Activated CD8-positive, alpha-beta T cell treated with anti-CD3 and anti-CD28 coated beads for 36 hours (primary cell): ENCODE results near the gene MARF1. TPM values are rescaled to one million over a fixed set of nuclear protein-coding genes. Genes with fewer than 3 reads are reported as not detected.

ENCODE experiments used
- ATAC-seq: fragments of 200-7000 bp; cut with Tn5 transposase; one replicate; pipeline ENCODE4 v1.10.0; 2021; ENCODE audit warnings: mild to moderate bottlenecking, moderate library complexity
- CTCF ChIA-PET: fragments of 350-600 bp; sonication (Branson Sonifier 250); formaldehyde crosslinking; loops from one replicate; lab custom pipeline; 2021; ENCODE audit warnings: antibody characterized with exemption; lab: Charles Lee
- POLR2A ChIA-PET: fragments of 350-600 bp; sonication (Branson Sonifier 250); formaldehyde crosslinking; loops from one replicate; lab custom pipeline; 2021; ENCODE audit warnings: antibody characterized with exemption; lab: Charles Lee
- DNase-seq: peaks from one replicate; pipeline ENCODE4 v3.0.0-alpha.2; 2020
- H3K27ac Mint-ChIP-seq: one replicate; pipeline ENCODE4 v1.8.0; 2021; ENCODE audit warnings: mild to moderate bottlenecking, mixed read lengths
- H3K27me3 Mint-ChIP-seq: one replicate; pipeline ENCODE4 v1.8.0; 2021; ENCODE audit warnings: mixed read lengths
- H3K36me3 Mint-ChIP-seq: one replicate; pipeline ENCODE4 v1.8.0; 2021; ENCODE audit warnings: low read depth, mixed read lengths
- H3K4me1 Mint-ChIP-seq: one replicate; pipeline ENCODE4 v1.8.0; 2021; ENCODE audit warnings: low read depth, mixed read lengths
- H3K4me3 Mint-ChIP-seq: one replicate; pipeline ENCODE4 v1.8.0; 2021; ENCODE audit warnings: mild to moderate bottlenecking, moderate library complexity, mixed read lengths
- H3K9me3 Mint-ChIP-seq: one replicate; pipeline ENCODE4 v1.8.0; 2021; ENCODE audit warnings: mixed read lengths
- CTCF ChIP-seq: fragments of 200-600 bp; IDR thresholded peaks from one replicate; pipeline ENCODE4 v1.8.0; 2022; ENCODE audit warnings: antibody characterized with exemption, mild to moderate bottlenecking
- intact Hi-C: fragments of 100-400 bp; cut with micrococcal nuclease; formaldehyde crosslinking; loops from one replicate; pipeline ENCODE4 v1.10.0; 2022
- total RNA-seq, 2 experiments: library from RNA; stranded (reverse); gene quantifications; one replicate each; pipeline ENCODE4 v1.2.3, GENCODE V29; 2021

MARF1 gene
- total RNA-seq, 2 experiments from 2014 or later: 55.7 to 56.0 TPM

GRCh38 chr16:15631730-15632409 is 11.1 kb downstream of the MARF1 start:
- TF ChIP-seq CTCF: no peak
- intact Hi-C loops: no loop called here
- ChIA-PET CTCF (interaction anchor here (1.0 to 2.0 kb wide), 2 partner anchors 74 to 204 kb away, joined by 3 to 4 read pairs; no protein-coding TSS in a partner anchor), POLR2A (interaction anchor here (0.8 to 1.1 kb wide), 2 partner anchors 10 to 21 kb away, joined by 3 to 5 read pairs; no protein-coding TSS in a partner anchor)
- Mint-ChIP-seq H3K27me3 (no peaks in the 10 kb centered on the region), H3K27ac (peak overlapping the region; percentile 59), H3K9me3 (no peaks in the 10 kb centered on the region), H3K4me3 (no peak overlapping the region), H3K36me3 (peaks cover 60% of the 10 kb centered on the region), H3K4me1 (peaks cover 33% of the 10 kb centered on the region)
- ATAC-seq (no peak), DNase-seq (no peak)

DNA sequence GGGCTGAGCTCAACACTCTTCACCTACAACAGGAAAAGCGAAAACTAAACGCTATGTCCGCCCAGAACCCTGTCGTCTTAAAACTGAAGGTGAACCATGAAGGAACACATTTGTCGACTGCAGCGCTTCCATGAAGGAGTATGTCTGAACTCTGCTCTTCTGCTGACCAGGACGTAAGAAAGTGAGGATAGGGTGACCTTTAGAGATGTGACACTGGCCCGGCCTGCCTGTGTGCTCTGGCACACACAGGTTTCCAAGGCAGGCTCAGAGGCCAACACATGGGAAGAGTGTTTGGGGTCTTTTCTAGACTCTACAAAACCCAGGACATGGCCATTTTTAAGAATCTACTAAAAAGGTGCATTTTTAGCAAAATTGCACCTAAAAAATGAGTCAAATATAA is 21.1 kb downstream of the MARF1 start:
- CTCF ChIA-PET: interaction anchor here (1.0 to 1.9 kb wide), 4 partner anchors 12 to 194 kb away, joined by 3 to 5 read pairs (median 4); no protein-coding TSS in a partner anchor
- TF ChIP-seq CTCF: no peak
- H3K27me3 Mint-ChIP-seq: no peaks in the 10 kb centered on the region
- POLR2A ChIA-PET: interaction anchor here (0.6 to 1.0 kb wide), 4 partner anchors 8 to 43 kb away, joined by 3 to 5 read pairs (median 3); no protein-coding TSS in a partner anchor
- peaks cover 50% of the 10 kb centered on the region for H3K36me3 Mint-ChIP-seq
- no peak for ATAC-seq
- H3K4me1 Mint-ChIP-seq: peaks cover 7% of the 10 kb centered on the region
- H3K27ac Mint-ChIP-seq: no peak overlapping the region
- no peak overlapping the region for H3K4me3 Mint-ChIP-seq
- H3K9me3 Mint-ChIP-seq: no peaks in the 10 kb centered on the region
- intact Hi-C loops: no loop called here
- no peak for DNase-seq

GRCh38 chr16:15621456-15621855 is 21.5 kb downstream of the MARF1 start:
- Mint-ChIP-seq H3K4me1 (peaks cover 7% of the 10 kb centered on the region), H3K36me3 (peaks cover 53% of the 10 kb centered on the region), H3K27ac (no peak overlapping the region), H3K27me3 (no peaks in the 10 kb centered on the region), H3K9me3 (no peaks in the 10 kb centered on the region), H3K4me3 (no peak overlapping the region)
- intact Hi-C loops: no loop called here
- ATAC-seq (no peak), DNase-seq (no peak)
- CTCF ChIA-PET: interaction anchor here (1.0 to 1.9 kb wide), 3 partner anchors 12 to 194 kb away, joined by 3 to 5 read pairs (median 4); no protein-coding TSS in a partner anchor
- TF ChIP-seq CTCF: no peak
- POLR2A ChIA-PET: interaction anchor here (0.6 to 1.0 kb wide), 3 partner anchors 9 to 43 kb away, joined by 3 read pairs; no protein-coding TSS in a partner anchor

DNA sequence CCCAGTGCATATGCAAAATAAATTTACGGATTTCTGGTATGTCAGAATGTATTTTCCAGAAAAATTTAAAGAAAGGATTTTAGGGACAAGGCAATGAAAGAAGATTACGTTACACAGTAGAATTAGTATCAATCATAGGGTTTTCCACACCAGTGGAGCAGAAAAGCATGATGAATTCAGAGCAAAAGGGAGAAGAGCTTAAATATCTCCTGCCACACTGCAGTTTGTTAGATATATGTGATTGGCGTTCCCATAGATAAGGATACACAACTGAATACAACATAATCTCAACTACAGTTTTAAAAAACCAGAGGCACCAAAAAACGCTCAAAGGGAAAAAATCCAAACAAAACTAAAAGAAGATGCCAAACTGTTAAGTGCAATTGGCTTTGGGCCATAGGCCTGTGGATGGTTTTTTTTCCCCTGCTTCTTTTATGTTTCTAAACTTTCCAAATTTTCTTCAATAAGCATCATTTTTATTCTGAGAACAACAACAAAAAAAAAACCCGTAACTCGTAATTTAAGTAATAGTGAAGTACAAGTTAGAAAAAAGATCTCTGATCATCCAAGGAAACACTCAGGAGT is 22.3 kb downstream of the MARF1 start:
- no peaks in the 10 kb centered on the region for H3K27me3 Mint-ChIP-seq
- H3K36me3 Mint-ChIP-seq: peaks cover 59% of the 10 kb centered on the region
- ChIA-PET POLR2A (interaction anchor here (1.0 kb wide), 1 partner anchor 10 kb away, joined by 3 read pairs; no protein-coding TSS in a partner anchor), CTCF (interaction anchor here (1.7 kb wide), 1 partner anchor 193 kb away, joined by 4 read pairs; no protein-coding TSS in a partner anchor)
- ATAC-seq (no peak), DNase-seq (no peak)
- intact Hi-C loops: no loop called here
- no peak for TF ChIP-seq CTCF
- no peaks in the 10 kb centered on the region for H3K9me3 Mint-ChIP-seq
- no peak overlapping the region for H3K27ac Mint-ChIP-seq
- no peak overlapping the region for H3K4me3 Mint-ChIP-seq
- H3K4me1 Mint-ChIP-seq: peaks cover 7% of the 10 kb centered on the region

DNA sequence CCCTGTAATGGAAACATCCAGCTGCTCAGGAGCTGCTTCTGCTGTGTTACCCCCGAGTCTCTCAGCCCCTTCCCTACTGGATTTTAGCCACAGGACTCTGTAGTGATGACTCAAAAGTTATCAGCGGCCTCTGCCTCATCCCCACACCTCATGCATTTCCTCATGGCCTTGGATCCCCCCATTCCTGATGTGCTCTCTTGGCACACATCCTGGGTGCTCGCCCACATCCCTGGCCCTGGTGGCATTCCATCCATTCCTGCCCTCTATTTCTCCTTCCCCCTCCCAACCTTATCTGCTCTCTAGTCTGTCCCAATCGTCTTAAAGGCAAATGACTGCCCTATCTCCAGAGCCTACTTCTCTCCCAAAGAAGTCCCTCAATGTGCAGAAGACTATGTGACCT is 24.6 kb downstream of the MARF1 start:
- ATAC-seq (no peak), DNase-seq (no peak)
- Mint-ChIP-seq H3K27ac (peak overlapping the region; percentile 11), H3K4me3 (no peak overlapping the region), H3K27me3 (no peaks in the 10 kb centered on the region), H3K4me1 (no peaks in the 10 kb centered on the region), H3K36me3 (peaks cover 52% of the 10 kb centered on the region), H3K9me3 (no peaks in the 10 kb centered on the region)
- intact Hi-C loops: no loop called here
- ChIA-PET CTCF (no interaction called here), POLR2A (no interaction called here)
- no peak for TF ChIP-seq CTCF
